Osteoblast (primary cell): ENCODE results near the gene CRYAB. TPM values are rescaled to one million over a fixed set of nuclear protein-coding genes. Genes with fewer than 3 reads are reported as not detected.

Experiments used
- DNase-seq: peaks from one replicate; pipeline ENCODE4 v3.0.0; 2011; ENCODE audit warnings: low spot score, mixed read lengths; ENCODE audit not compliant: insufficient read length; ENCODE audit errors: missing footprints
- H2AFZ ChIP-seq: 2 replicates; pipeline ENCODE4 v1.6.0; 2011; ENCODE audit warnings: mild to moderate bottlenecking, low read length
- H3K27ac ChIP-seq: 2 replicates; pipeline ENCODE4 v1.5.1; 2011; ENCODE audit warnings: mild to moderate bottlenecking, low read depth, low read length, moderate library complexity
- H3K27me3 ChIP-seq: 2 replicates; pipeline ENCODE4 v1.6.0; 2012; ENCODE audit warnings: mild to moderate bottlenecking, control low read depth, inconsistent platforms, low read length, moderate library complexity; ENCODE audit not compliant: insufficient read depth
- H3K36me3 ChIP-seq: 2 replicates; pipeline ENCODE4 v1.5.1; 2011; ENCODE audit warnings: mild to moderate bottlenecking, low read length, control low read depth, moderate library complexity; ENCODE audit not compliant: insufficient read depth
- H3K4me1 ChIP-seq: 2 replicates; pipeline ENCODE4 v1.5.1; 2011; ENCODE audit warnings: mild to moderate bottlenecking, low read length, control low read depth, moderate library complexity; ENCODE audit not compliant: insufficient read depth
- H3K4me2 ChIP-seq: 2 replicates; pipeline ENCODE4 v1.6.0; 2011; ENCODE audit warnings: mild to moderate bottlenecking, low read length; ENCODE audit not compliant: insufficient read depth
- H3K4me3 ChIP-seq: fragments of 200-600 bp; sonication (generic); 3 replicates; pipeline ENCODE4 v1.5.1; 2012; ENCODE audit warnings: mild to moderate bottlenecking, low read length, inconsistent platforms; ENCODE audit not compliant: insufficient read depth
- H3K79me2 ChIP-seq: 2 replicates; pipeline ENCODE4 v1.6.0; 2012; ENCODE audit warnings: mild to moderate bottlenecking, low read length, control low read depth, inconsistent platforms; ENCODE audit not compliant: insufficient read depth
- H3K9me3 ChIP-seq: 2 replicates; pipeline ENCODE4 v1.5.1; 2011; ENCODE audit warnings: low read depth, low read length, control low read depth
- H4K20me1 ChIP-seq: 2 replicates; pipeline ENCODE4 v1.6.0; 2012; ENCODE audit warnings: mild to moderate bottlenecking, low read length, control low read depth; ENCODE audit not compliant: insufficient read depth
- total RNA-seq: library from RNA; depleted of rRNA; stranded (reverse); fragments of >200 nt; gene quantifications from 2 replicates; pipeline ENCODE4 v1.2.3, GENCODE V29; 2012
- TF ChIP-seq, protein P1 (sequence below): IDR thresholded peaks from 2 replicates; pipeline ENCODE4 v1.5.1; 2011; ENCODE audit warnings: mild to moderate bottlenecking, low read depth, low read length, moderate library complexity; ENCODE audit errors: extremely low read depth

The CRYAB gene
- total RNA-seq, 1 donor = 54.3 TPM

DNA sequence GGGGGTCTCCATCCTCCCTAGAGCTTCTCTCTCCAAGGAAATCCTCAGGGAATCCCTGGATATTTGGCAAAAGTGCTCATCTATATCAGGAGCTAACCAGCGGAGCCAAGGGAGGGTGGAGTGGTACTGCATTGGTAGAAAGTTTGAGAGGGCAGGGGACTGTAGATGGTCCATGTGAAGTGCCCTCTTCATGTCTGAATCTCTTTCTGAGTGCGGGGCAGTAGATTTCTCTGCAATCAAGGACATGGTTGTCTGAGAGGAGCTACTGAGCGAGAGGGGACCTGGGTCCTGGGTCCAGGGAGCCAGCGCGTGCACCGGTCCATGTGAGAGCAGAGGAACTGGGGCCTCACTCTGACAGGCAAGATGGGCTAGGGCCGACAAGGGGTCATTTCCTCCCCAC lies 26.3 kb upstream of the CRYAB start:
- H3K4me2 ChIP-seq = peak overlapping the region; percentile 83
- H3K79me2 ChIP-seq = peaks cover 19% of the 10 kb centered on the region
- H2AFZ ChIP-seq = peak overlapping the region; percentile 61
- TF ChIP-seq, protein P1, sequence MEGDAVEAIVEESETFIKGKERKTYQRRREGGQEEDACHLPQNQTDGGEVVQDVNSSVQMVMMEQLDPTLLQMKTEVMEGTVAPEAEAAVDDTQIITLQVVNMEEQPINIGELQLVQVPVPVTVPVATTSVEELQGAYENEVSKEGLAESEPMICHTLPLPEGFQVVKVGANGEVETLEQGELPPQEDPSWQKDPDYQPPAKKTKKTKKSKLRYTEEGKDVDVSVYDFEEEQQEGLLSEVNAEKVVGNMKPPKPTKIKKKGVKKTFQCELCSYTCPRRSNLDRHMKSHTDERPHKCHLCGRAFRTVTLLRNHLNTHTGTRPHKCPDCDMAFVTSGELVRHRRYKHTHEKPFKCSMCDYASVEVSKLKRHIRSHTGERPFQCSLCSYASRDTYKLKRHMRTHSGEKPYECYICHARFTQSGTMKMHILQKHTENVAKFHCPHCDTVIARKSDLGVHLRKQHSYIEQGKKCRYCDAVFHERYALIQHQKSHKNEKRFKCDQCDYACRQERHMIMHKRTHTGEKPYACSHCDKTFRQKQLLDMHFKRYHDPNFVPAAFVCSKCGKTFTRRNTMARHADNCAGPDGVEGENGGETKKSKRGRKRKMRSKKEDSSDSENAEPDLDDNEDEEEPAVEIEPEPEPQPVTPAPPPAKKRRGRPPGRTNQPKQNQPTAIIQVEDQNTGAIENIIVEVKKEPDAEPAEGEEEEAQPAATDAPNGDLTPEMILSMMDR = no peak
- H3K9me3 ChIP-seq = no peaks in the 10 kb centered on the region
- H3K36me3 ChIP-seq = no peaks in the 10 kb centered on the region
- peak overlapping the region; percentile 88 for H3K27ac ChIP-seq
- H3K27me3 ChIP-seq = no peaks in the 10 kb centered on the region
- H4K20me1 ChIP-seq = no peaks in the 10 kb centered on the region
- H3K4me1 ChIP-seq = peaks cover 74% of the 10 kb centered on the region
- peak; percentile 75 for DNase-seq
- H3K4me3 ChIP-seq = peak overlapping the region; percentile 79

DNA sequence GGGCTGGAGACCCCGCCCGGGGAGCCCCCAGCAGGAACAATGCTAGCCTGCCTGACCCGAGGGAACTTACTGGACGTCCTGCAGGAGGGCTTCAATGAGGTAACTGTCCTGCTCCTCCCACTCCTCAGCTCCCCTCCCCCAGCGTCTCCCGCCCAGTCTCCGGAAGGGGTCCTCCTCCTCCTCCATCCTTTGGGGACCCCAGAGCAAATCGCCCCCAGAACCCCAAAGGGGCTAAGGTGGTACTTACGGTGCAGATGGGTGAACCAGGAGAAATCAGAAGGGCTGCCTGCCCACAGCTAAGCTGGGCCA lies 25.8 kb upstream of the CRYAB start:
- no peaks in the 10 kb centered on the region for H3K27me3 ChIP-seq
- peak overlapping the region; percentile 61 for H2AFZ ChIP-seq
- H3K79me2 ChIP-seq = peaks cover 19% of the 10 kb centered on the region
- no peaks in the 10 kb centered on the region for H4K20me1 ChIP-seq
- peak overlapping the region; percentile 79 for H3K4me3 ChIP-seq
- peak overlapping the region; percentile 83 for H3K4me2 ChIP-seq
- TF ChIP-seq, protein P1 = no peak
- H3K27ac ChIP-seq = peak overlapping the region; percentile 88
- DNase-seq = no peak
- no peaks in the 10 kb centered on the region for H3K9me3 ChIP-seq
- no peaks in the 10 kb centered on the region for H3K36me3 ChIP-seq
- peaks cover 73% of the 10 kb centered on the region for H3K4me1 ChIP-seq

DNA sequence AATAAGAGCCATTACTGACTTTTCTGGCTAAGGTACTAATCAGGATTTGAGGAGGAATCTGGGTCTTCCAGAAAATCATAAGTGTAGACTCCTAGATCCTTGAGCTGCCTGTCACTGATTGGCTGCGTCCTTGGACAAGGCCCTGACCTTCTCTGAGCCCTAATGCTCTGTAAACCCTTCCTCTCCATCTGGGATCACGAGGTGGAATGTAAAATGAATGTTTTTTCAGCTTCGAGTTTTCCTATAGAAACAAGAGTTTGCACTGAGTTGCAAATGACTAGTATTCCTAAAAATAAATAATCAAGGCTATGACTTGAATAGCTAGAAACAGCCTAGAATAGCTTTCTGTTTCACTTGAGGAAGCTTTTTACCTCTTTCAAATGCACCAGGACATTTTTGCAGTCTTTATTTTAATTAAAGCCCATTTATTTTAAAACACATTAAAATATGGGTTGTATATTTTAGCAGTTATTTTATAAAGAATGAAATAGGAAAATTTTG lies 24.5 kb upstream of the CRYAB start:
- Histone ChIP-seq H3K79me2 (peaks cover 18% of the 10 kb centered on the region), H3K27ac (peak overlapping the region; percentile 88), H3K27me3 (no peaks in the 10 kb centered on the region), H3K36me3 (no peaks in the 10 kb centered on the region), H4K20me1 (no peaks in the 10 kb centered on the region), H3K4me2 (peak overlapping the region; percentile 83), H3K4me1 (peaks cover 66% of the 10 kb centered on the region), H3K9me3 (no peaks in the 10 kb centered on the region), H3K4me3 (peak overlapping the region; percentile 79), H2AFZ (peak overlapping the region; percentile 85)
- no peak for DNase-seq
- TF ChIP-seq, protein P1 = no peak

DNA sequence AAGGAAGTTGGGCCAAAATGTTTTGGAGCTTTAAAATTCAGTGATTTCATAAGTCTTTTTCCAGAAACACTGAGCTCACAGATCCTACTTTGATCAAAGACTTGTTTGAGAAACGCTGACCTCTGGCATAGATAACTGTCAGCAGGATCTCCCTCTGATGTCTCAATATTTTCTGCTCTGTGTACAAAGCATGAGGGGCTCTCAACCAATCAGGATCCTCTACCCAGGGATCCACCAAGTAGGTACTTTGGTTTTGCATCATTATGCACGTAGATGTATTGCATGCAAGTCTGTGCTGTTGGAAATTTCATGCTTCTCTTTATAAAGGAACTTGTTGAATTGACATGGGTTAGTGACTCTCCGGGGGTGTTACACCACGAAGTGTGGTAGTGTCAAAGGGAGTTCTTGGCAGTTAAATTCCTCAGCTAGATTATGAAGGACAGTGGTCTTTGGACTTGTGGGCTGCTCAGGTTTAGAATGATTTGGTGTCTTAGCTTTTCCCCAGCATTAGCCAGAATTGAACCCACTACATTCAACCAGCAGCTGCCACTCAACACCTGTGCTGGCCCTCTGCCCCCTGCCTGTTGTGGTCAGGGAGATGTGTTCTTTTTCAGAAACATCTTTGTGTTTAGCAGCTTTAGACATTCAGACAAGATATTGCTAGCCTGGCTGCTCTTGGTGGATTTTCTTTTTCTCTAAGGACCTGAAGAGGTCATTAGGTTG lies 23.9 kb upstream of the CRYAB start:
- no peaks in the 10 kb centered on the region for H4K20me1 ChIP-seq
- DNase-seq = no peak

More for the DNA sequence above, 23.9 kb upstream of the CRYAB start:
- TF ChIP-seq, protein P1 = no peak
- Histone ChIP-seq H3K4me2 (peak overlapping the region; percentile 83), H3K36me3 (no peaks in the 10 kb centered on the region), H3K79me2 (peaks cover 12% of the 10 kb centered on the region), H3K27me3 (no peaks in the 10 kb centered on the region), H3K9me3 (no peaks in the 10 kb centered on the region), H3K4me3 (peak overlapping the region; percentile 79), H3K4me1 (peaks cover 66% of the 10 kb centered on the region), H2AFZ (peak overlapping the region; percentile 65), H3K27ac (peak overlapping the region; percentile 88)
